Neural cell (in vitro differentiated cells): ENCODE measurements around the gene TSPAN3. TPM values are rescaled to one million over a fixed set of nuclear protein-coding genes. Genes with fewer than 3 reads are reported as not detected.

Experiments
- H2AFZ ChIP-seq: fragments of 200-600, 300-800 bp; sonication (generic), shearing (Covaris generic); 2 replicates; pipeline ENCODE4 v1.6.0; 2014; ENCODE audit warnings: low read depth, mild to moderate bottlenecking, antibody characterized with exemption, low read length, moderate library complexity
- H3F3A ChIP-seq: fragments of 200-600 bp; shearing (Covaris generic); 2 replicates; pipeline ENCODE4 v1.6.1; 2016; ENCODE audit warnings: mild to moderate bottlenecking, moderate library complexity, mixed read lengths, antibody characterized with exemption, low read length; ENCODE audit not compliant: insufficient read depth, poor library complexity, severe bottlenecking
- H3K27ac ChIP-seq: fragments of 200-600, 300-800 bp; sonication (generic), shearing (Covaris generic); 2 replicates; pipeline ENCODE4 v1.5.1; 2014; ENCODE audit warnings: mild to moderate bottlenecking, low read length, moderate library complexity
- H3K27me3 ChIP-seq: fragments of 300-800, 200-600 bp; sonication (generic), shearing (Covaris generic); 2 replicates; pipeline ENCODE4 v1.6.0; 2014; ENCODE audit warnings: mild to moderate bottlenecking, low read depth, low read length, moderate library complexity; ENCODE audit not compliant: insufficient read depth
- H3K36me3 ChIP-seq: fragments of 300-800, 200-600 bp; sonication (generic), shearing (Covaris generic); 2 replicates; pipeline ENCODE4 v1.5.1; 2014; ENCODE audit warnings: mild to moderate bottlenecking, antibody characterized with exemption, low read length, moderate library complexity; ENCODE audit not compliant: insufficient read depth
- H3K4me2 ChIP-seq: fragments of 300-800, 200-600 bp; sonication (generic), shearing (Covaris generic); 2 replicates; pipeline ENCODE4 v1.6.0; 2014; ENCODE audit warnings: mild to moderate bottlenecking, low read length
- H3K4me3 ChIP-seq: fragments of 300-800, 200-600 bp; sonication (generic), shearing (Covaris generic); 2 replicates; pipeline ENCODE4 v1.5.1; 2014; ENCODE audit warnings: mild to moderate bottlenecking, low read length, moderate library complexity
- H3K79me2 ChIP-seq: fragments of 200-600 bp; shearing (Covaris generic); replicated peaks from 2 replicates; pipeline ENCODE4 v1.6.0; 2014; ENCODE audit warnings: mild to moderate bottlenecking, low read length, moderate library complexity; ENCODE audit not compliant: insufficient read depth
- H3K9ac ChIP-seq: fragments of 300-800, 200-600 bp; sonication (generic), shearing (Covaris generic); 2 replicates; pipeline ENCODE4 v1.6.1; 2016; ENCODE audit warnings: mild to moderate bottlenecking, low read length, mixed read lengths
- H3K9me2 ChIP-seq: fragments of 200-600 bp; shearing (Covaris generic); 2 replicates; pipeline ENCODE4 v1.6.1; 2016; ENCODE audit warnings: mild to moderate bottlenecking, low read length, mixed read lengths; ENCODE audit not compliant: insufficient read depth
- H3K9me3 ChIP-seq: fragments of 200-600, 300-800 bp; sonication (generic), shearing (Covaris generic); 2 replicates; pipeline ENCODE4 v1.6.1; 2016; ENCODE audit warnings: mild to moderate bottlenecking, mixed run types, low read length, moderate library complexity, mixed read lengths
- H4K20me1 ChIP-seq: fragments of 200-600 bp; shearing (Covaris generic); 2 replicates; pipeline ENCODE4 v1.6.1; 2016; ENCODE audit warnings: mild to moderate bottlenecking, mixed run types; ENCODE audit not compliant: insufficient read depth
- CTCF ChIP-seq: fragments of 450-650 bp; IDR thresholded peaks from 2 replicates; pipeline ENCODE4 v1.5.1; 2014; ENCODE audit warnings: antibody characterized with exemption, mild to moderate bottlenecking, moderate library complexity; ENCODE audit not compliant: poor library complexity, severe bottlenecking
- EP300 ChIP-seq: fragments of 450-650 bp; conservative IDR thresholded peaks from 2 replicates; pipeline ENCODE4 v1.6.1; 2014; ENCODE audit warnings: antibody characterized with exemption, mild to moderate bottlenecking, moderate library complexity; ENCODE audit not compliant: poor library complexity, severe bottlenecking
- EZH2 ChIP-seq: fragments of 200-600, 300-800 bp; shearing (Covaris generic), sonication (generic); IDR thresholded peaks from 2 replicates; pipeline ENCODE4 v1.6.1; 2014; ENCODE audit warnings: antibody characterized with exemption, low read length, borderline replicate concordance, mild to moderate bottlenecking; ENCODE audit not compliant: insufficient read depth, poor library complexity, severe bottlenecking
- MXI1 ChIP-seq: fragments of 450-650 bp; conservative IDR thresholded peaks from 2 replicates; pipeline ENCODE4 v1.6.1; 2014; ENCODE audit warnings: antibody characterized with exemption, mild to moderate bottlenecking; ENCODE audit not compliant: poor library complexity, severe bottlenecking
- POLR2AphosphoS5 ChIP-seq: IDR thresholded peaks from 2 replicates; pipeline ENCODE4 v1.6.1; 2012
- RAD21 ChIP-seq: fragments of 450-650 bp; conservative IDR thresholded peaks from 2 replicates; pipeline ENCODE4 v1.6.1; 2014; ENCODE audit warnings: antibody characterized with exemption, mild to moderate bottlenecking, moderate library complexity
- SMC3 ChIP-seq: fragments of 450-650 bp; conservative IDR thresholded peaks from 2 replicates; pipeline ENCODE4 v1.6.1; 2014; ENCODE audit warnings: antibody characterized with exemption, mild to moderate bottlenecking, moderate library complexity; ENCODE audit not compliant: poor library complexity
- TAF1 ChIP-seq: IDR thresholded peaks from 2 replicates; pipeline ENCODE4 v1.6.1; 2012; ENCODE audit warnings: low read depth
- polyA plus RNA-seq: library from polyadenylated mRNA; depleted of rRNA; stranded (reverse); fragments of >200 nt; gene quantifications from 2 replicates; pipeline ENCODE4 v1.2.3, GENCODE V29; 2014
- TF ChIP-seq, protein P1 (sequence below): IDR thresholded peaks from 2 replicates; pipeline ENCODE4 v1.6.1; 2012; ENCODE audit warnings: borderline replicate concordance

TSPAN3 gene
- polyA plus RNA-seq, 1 donor from 2014 or later, result 815 TPM

- Histone ChIP-seq H3K4me3 (no peak overlapping the region), H3K27ac (no peak overlapping the region)
Measured at GRCh38 chr15:77024273-77025082, 46.4 kb downstream of the TSPAN3 start.

DNA sequence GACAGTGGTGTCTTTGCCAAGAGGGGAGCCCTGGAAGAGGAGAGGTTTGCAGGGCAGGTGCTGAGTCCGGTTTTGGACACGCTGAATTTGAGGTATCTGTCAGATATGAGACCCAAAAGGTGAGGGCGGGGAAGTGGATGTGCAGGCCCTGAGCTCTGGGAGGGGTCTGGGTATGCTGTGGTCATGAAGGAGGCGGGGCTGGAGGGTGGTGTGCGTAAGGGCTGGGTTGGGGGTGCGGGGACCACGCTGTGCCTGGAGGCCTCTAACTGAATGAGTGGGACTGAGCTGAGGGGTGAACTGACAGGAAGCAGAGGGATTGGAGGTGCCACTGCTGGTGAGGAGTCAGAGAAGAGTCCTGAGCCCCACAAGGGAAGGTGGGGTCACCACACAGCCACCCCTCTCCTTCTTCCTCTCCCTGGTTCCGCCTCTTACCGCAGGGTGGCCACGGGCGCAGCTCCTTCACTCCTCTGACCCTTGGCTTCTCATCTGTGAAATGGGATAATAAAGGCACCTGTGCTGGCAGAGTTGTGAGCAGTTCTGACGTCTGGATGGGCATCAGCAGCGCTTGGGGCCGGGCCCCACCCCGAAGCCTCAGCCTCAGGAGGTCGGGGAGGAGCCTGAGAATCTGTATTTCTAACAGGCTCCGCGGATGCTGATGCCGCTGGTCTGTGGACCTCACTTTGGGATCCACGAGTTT, 47.2 kb downstream of the TSPAN3 start:
- Histone ChIP-seq H3K27ac (no peak overlapping the region), H3K9me2 (no peaks in the 10 kb centered on the region), H3K4me2 (no peak overlapping the region), H3K27me3 (no peaks in the 10 kb centered on the region), H3K36me3 (no peaks in the 10 kb centered on the region), H3K9me3 (no peaks in the 10 kb centered on the region), H3K4me3 (no peak overlapping the region), H3K9ac (no peak overlapping the region), H4K20me1 (no peaks in the 10 kb centered on the region), H3K79me2 (no peaks in the 10 kb centered on the region), H2AFZ (no peak overlapping the region), H3F3A (no peaks in the 10 kb centered on the region)
- no peak for TF ChIP-seq TAF1
- no peak for TF ChIP-seq POLR2AphosphoS5
- TF ChIP-seq, protein P1, sequence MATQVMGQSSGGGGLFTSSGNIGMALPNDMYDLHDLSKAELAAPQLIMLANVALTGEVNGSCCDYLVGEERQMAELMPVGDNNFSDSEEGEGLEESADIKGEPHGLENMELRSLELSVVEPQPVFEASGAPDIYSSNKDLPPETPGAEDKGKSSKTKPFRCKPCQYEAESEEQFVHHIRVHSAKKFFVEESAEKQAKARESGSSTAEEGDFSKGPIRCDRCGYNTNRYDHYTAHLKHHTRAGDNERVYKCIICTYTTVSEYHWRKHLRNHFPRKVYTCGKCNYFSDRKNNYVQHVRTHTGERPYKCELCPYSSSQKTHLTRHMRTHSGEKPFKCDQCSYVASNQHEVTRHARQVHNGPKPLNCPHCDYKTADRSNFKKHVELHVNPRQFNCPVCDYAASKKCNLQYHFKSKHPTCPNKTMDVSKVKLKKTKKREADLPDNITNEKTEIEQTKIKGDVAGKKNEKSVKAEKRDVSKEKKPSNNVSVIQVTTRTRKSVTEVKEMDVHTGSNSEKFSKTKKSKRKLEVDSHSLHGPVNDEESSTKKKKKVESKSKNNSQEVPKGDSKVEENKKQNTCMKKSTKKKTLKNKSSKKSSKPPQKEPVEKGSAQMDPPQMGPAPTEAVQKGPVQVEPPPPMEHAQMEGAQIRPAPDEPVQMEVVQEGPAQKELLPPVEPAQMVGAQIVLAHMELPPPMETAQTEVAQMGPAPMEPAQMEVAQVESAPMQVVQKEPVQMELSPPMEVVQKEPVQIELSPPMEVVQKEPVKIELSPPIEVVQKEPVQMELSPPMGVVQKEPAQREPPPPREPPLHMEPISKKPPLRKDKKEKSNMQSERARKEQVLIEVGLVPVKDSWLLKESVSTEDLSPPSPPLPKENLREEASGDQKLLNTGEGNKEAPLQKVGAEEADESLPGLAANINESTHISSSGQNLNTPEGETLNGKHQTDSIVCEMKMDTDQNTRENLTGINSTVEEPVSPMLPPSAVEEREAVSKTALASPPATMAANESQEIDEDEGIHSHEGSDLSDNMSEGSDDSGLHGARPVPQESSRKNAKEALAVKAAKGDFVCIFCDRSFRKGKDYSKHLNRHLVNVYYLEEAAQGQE, result no peak
- no peak for TF ChIP-seq EZH2
- TF ChIP-seq MXI1, result no peak
- no peak for TF ChIP-seq CTCF
- TF ChIP-seq SMC3, result no peak
- TF ChIP-seq EP300, result no peak

More at GRCh38 chr15:77024273-77025082, 46.4 kb downstream of the TSPAN3 start:
- Histone ChIP-seq H3K9me3 (no peaks in the 10 kb centered on the region), H3K9me2 (no peaks in the 10 kb centered on the region), H4K20me1 (no peaks in the 10 kb centered on the region), H3F3A (no peaks in the 10 kb centered on the region), H3K79me2 (no peaks in the 10 kb centered on the region), H3K9ac (no peak overlapping the region), H3K4me2 (no peak overlapping the region), H3K36me3 (no peaks in the 10 kb centered on the region), H2AFZ (no peak overlapping the region), H3K27me3 (no peaks in the 10 kb centered on the region)
- TF ChIP-seq SMC3, result peak; percentile 79
- peak; percentile 89 for TF ChIP-seq CTCF
- TF ChIP-seq, protein P1, result no peak
- peak; percentile 76 for TF ChIP-seq RAD21
